NCI-H526 (cell line): ENCODE measurements around the gene AUH.

Source experiments
- DNase-seq, 2 experiments: peaks; one replicate each; lab custom pipeline; 2025; lab: John Stamatoyannopoulos, UW

The AUH gene

GRCh38 chr9:91246846-91247245 is 114.9 kb downstream of the AUH start:
- DNase-seq, result no peak

- DNase-seq, result no peak
Measured at GRCh38 chr9:91245431-91246313, 116.0 kb downstream of the AUH start.

GRCh38 chr9:91243029-91243428 is 118.7 kb downstream of the AUH start:
- DNase-seq, result peak in 1 of 2 experiments; percentile 29

DNA sequence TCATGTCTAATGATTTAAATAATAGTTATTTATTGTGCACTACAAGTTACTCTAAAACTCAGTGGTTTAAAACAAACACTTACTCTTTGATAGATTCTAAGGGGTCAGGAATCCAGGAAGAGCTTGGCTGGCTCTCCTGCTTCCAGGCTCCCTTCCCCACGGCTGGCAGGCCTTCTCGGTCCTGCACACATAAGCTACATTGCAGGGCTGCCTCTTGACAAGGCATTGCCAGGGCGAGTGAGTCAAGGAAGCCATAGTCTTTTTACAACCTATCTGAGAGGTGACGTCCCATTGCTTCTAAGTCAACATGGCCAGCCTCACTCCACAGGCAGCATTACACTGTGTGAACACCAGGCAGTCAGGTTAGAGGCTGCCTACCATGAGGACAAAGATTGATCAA is 119.8 kb downstream of the AUH start:
- no peak for DNase-seq

DNA sequence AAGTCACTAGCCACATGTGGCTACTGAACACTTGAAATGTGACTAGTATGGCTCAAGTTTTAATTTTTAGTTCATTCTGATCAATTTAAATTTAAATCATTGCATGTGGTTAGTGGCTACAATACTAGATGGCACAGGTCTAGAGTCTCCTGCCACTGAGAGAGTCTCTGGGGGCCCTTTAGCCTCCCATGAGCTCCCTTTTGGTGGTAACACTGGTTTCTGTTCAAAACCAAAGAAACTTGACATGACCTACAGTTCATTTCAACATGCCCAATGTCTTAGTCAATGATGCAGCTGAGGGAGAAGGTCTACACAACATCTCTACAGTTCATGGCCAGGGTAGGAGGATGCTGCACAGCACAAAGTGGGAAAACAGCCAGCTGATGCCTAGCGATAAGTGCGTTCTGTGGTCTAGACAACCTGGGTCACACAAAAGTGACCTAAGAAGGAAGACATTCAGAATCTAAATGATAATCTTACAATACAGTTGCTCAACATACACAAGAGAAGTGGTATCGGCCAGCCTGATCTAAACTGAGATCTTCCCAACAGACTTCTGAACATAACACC is 121.0 kb downstream of the AUH start:
- no peak for DNase-seq

DNA sequence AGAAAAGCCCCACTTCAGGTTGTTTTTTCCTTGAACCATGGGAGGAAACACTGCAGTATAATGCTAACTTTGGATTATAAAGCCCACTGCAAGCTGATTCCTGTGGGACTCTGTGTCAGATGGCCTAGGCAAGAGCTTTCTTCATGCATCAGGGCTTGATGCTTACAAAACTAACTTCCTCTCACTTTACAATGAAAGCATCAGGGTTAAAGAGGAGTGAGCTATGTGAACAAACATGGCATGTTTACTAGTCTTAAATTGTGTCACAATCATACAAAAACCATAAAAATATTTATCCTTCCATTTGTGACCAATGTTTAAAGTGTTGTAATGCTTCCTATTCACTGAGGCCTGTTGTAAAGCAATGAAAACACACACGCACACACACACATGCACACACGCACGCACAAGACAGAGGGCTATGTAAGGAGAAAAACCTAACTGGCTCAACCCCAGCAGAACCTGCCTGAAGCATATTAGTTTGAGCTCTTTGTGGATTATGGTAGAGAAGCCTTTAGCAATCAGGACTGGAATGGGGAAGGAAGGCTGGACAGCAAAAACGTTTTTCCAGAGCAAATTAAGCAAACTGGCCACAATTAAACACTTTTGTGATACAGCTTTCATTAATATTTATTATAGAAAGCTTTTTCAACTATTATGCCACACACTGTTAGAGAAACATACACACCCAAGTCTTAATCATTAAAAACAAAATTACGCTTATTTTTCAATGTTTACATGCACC is 122.2 kb downstream of the AUH start:
- no peak for DNase-seq

- no peak for DNase-seq
Measured at GRCh38 chr9:91234523-91234922, 127.2 kb downstream of the AUH start.

DNA sequence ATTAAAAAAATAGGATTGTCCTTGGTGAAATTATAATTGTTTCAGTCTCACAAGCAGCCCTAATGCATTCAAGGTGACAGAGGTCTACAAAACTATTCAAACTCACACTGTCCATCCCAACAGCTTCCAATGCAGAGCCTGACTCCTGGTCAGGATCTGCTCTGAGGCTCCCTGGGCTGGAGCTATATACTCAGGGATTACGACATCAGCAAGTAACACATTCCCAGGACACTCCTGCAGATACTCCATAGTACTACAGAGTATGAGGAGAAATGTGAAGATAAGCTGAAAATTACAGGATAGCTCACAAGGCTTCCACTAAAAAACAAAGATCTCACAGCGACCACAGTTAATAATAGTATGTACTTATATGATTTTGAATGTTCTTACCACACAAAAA is 130.1 kb downstream of the AUH start:
- DNase-seq, result no peak

DNA sequence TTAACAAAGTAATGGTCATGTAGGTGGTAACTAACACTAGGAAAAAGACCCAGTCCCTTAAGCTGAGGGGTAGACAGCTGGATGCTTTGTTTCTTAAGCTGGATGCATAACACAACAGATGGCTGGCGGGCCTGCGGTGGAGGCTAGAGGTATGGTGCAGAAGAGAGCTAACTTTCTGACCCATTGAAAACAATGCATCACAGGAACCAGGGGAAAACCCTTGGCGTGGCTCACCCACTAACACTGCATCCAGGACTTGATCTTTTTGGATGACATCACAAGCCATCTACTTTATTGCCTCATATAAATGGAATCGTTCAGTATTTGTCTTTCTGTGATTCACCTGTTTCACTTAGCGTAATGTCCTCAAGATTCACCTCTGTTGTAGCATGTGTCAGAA is 138.7 kb downstream of the AUH start:
- DNase-seq, result no peak

DNA sequence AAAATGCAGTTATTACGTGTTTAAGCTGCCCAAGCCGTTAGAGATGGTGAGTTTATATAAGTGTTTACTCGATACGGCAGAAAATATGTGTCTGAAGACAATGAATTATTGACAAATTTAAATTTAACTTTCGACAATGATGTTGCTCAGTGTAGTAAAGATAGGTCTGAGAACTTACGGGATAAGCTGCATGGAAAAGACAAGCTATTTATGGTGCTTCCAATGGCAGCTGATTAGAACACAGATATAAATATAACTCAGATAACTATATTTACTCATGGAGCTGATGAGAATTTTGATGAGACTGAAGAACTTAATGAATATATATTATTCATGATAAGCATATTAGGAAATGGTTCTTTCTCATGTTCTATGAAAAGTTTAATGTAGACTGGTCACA is 139.3 kb downstream of the AUH start:
- no peak for DNase-seq

- no peak for DNase-seq
Measured at GRCh38 chr9:91221332-91221731, 140.4 kb downstream of the AUH start.

DNA sequence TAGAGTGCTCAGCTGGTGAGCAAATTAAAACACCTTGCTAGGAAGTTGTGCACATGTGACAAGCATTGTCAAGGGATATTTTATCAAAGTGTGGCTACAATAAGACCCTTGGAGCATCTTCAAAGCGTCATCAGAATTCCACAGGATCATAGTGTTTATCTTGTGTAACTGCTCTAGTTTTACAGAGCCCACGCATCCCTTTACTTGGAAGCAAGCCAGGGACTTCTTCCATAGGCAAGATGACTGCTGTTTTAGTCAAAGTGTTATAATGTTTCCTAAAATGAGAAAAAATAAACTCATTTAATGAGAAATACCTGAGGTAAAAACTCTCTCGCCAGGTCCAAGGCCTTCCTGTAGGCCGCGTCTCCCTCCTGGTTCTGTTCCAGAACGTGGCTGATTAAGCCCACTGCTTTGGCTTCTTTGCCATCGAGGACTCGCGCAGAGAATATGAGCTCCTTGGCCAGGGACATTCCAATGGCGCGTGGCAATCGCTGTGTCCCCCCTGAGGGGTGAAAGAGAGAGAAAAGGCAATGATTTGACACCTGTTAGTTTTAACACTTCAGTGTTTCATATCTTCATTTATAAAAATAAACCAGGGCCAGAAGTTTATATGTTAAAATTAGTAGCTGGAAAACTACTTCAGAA is 141.1 kb downstream of the AUH start:
- DNase-seq, result no peak

DNA sequence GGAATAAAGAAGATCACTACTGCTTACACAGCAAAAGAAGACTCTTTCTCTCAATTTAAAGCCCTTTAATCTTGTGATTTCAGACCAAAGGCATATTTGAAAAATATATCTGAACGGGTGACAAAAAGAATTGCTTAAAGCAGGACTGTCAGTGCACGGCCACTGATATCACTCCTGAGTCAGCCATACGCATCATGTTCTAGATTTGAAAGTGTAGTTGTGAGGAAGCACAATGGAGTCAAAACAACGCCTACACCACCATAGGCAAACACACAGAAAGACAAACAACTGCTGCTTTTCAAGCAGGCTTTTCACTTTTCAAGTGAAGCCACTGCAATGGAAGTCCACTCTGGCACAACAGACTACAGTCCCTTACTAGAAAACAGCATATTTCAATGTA is 141.7 kb downstream of the AUH start:
- no peak for DNase-seq

GRCh38 chr9:91219557-91219956 is 142.2 kb downstream of the AUH start:
- DNase-seq, result no peak

- no peak for DNase-seq
Measured at GRCh38 chr9:91217388-91217787, 144.3 kb downstream of the AUH start.

GRCh38 chr9:91214867-91215266 is 146.9 kb downstream of the AUH start:
- no peak for DNase-seq

- no peak for DNase-seq
Measured at GRCh38 chr9:91214086-91214485, 147.6 kb downstream of the AUH start.

GRCh38 chr9:91212596-91213243 is 149.0 kb downstream of the AUH start:
- peak; percentile 49 to 80 for DNase-seq

DNA sequence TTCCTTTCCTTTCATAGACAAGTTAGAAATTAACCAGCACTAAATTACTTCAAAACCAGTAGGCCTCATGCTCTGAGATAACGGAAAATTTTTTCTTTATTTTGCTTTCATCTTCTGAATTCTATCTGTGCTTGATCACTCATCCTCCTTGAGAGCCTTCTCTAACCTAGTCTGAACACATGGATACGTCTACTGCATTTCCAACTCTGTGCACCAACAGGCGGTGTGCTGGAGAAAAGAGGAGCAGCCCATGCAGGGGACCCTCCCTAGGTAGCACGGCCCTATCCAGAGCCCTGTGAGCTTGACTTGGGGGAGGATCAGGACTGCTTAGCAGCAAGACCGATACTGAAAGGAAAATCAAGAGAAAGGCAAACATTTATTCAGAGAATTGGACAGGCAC is 149.8 kb downstream of the AUH start:
- DNase-seq, result peak in 1 of 2 experiments; percentile 40

DNA sequence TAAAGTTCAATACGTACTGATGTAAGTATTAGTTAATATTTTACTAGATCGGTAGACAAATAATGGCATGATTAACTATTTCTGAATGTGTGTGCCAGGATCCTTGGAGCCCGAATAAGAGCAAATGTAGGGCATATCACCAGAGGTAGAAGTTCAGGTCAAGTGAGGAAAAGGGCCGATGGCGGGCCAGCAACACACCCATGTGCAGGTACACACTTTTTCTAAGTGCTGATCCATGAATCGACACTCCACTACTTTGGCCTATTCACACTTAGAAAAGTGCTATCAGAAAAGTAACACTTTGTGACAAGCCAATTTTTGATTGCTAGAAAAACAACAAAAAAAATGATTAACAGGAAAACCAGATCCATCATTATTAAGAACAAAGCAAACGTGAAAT is 150.3 kb downstream of the AUH start:
- no peak for DNase-seq

DNA sequence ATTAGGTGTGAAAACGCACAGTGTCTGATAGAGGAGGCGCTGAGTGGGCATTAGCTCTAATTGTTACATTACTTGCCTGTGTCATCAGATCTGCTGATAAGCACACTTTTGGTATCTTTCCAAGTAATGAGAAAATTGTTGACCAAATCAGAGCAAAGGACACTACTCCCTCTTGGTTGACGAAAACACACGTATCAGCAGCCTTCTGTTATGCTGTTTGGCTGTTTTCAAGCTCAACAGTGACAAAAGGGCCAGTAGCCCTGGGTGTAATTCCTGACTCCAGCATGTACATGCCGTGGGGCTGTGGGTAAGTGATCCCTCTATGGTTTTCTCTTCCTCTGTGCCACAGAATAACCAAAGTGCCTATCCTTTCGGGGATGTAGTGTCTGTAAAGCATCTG is 151.4 kb downstream of the AUH start:
- no peak for DNase-seq

DNA sequence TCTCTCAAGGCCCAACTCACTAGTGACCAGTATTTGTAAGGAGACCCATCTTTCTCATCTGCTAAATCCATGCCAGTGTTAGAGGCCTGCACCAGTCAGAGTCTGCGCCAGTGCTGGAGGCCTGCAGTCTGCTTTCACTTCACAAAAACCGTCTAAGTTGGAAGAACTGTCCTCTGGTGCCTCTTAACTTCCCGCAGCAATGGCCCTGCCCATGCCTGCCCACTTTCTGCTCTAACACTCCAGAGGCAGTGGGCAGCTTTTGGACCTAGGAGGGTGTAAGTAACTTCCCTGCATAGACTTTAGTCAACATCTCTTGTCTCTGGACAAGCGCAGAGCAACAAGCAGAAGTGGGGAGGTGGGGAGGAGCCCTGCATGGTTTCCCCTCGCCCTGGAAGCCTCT is 152.9 kb downstream of the AUH start:
- DNase-seq, result no peak
